Immature natural killer cell (primary cell): Measurements from ENCODE around the gene SHMT1. TPM values are rescaled to one million over a fixed set of nuclear protein-coding genes. Genes with fewer than 3 reads are reported as not detected.
"Not testable (repeated sequence)": the region's sequence is repeated elsewhere in the genome, so short reads cannot be mapped to it uniquely, and the experiment has no call there.

Source experiments
- DNase-seq, 3 donors: peaks; one replicate each; pipeline ENCODE4 v3.0.0; 2022; ENCODE audit warnings: mixed read lengths in 1 of 3
- H3K27ac Mint-ChIP-seq, 6 donors: one replicate each; pipeline ENCODE4 v1.8.0; 2020; ENCODE audit warnings: mixed read lengths in 6 of 6, mild to moderate bottlenecking in 5 of 6, inconsistent platforms in 4 of 6, moderate library complexity in 3 of 6
- H3K27me3 Mint-ChIP-seq, 3 donors: one replicate each; pipeline ENCODE4 v1.8.0; 2020 to 2021; ENCODE audit warnings: low read depth in 3 of 3, mild to moderate bottlenecking in 3 of 3, mixed read lengths in 3 of 3, moderate library complexity in 3 of 3, inconsistent platforms in 1 of 3
- H3K36me3 Mint-ChIP-seq, 3 donors: one replicate each; pipeline ENCODE4 v1.8.0; 2020; ENCODE audit warnings: mixed read lengths in 3 of 3, inconsistent platforms in 2 of 3, mild to moderate bottlenecking in 2 of 3
- H3K4me1 Mint-ChIP-seq, 2 donors: one replicate each; pipeline ENCODE4 v1.8.0; 2020; ENCODE audit warnings: inconsistent platforms in 2 of 2, mild to moderate bottlenecking in 2 of 2, mixed read lengths in 2 of 2, moderate library complexity in 1 of 2
- H3K4me3 Mint-ChIP-seq, 5 donors: one replicate each; pipeline ENCODE4 v1.8.0; 2020; ENCODE audit warnings: mild to moderate bottlenecking in 5 of 5, mixed read lengths in 5 of 5, inconsistent platforms in 3 of 5, moderate library complexity in 3 of 5
- H3K9me3 Mint-ChIP-seq, 6 donors: one replicate each; pipeline ENCODE4 v1.8.0; 2020; ENCODE audit warnings: mild to moderate bottlenecking in 6 of 6, mixed read lengths in 6 of 6, inconsistent platforms in 4 of 6, moderate library complexity in 3 of 6
- polyA plus RNA-seq, 3 donors: library from polyadenylated mRNA; unstranded; fragments of 300-500 nt; fragmentation: Illumina TruSeq; gene quantifications; one replicate each; pipeline ENCODE4 v1.2.3, GENCODE V29; 2021

SHMT1 gene
- polyA plus RNA-seq, 3 donors from 2014 or later, result 16.0 to 38.8 (median 29.1) TPM

GRCh38 chr17:18315562-18315922, 47.8 kb downstream of the SHMT1 start:
- no peak for DNase-seq
- H3K27me3 Mint-ChIP-seq, result peaks cover 0 to 9% (median 6%) of the 10 kb centered on the region in 3 donors
- peak overlapping the region; percentile 91 to 100 (median 96) for H3K27ac Mint-ChIP-seq
- H3K4me3 Mint-ChIP-seq, result peak overlapping the region; percentile 86 to 99 (median 91)
- H3K9me3 Mint-ChIP-seq, result no peaks in the 10 kb centered on the region
- H3K4me1 Mint-ChIP-seq, result peaks cover 83 to 88% of the 10 kb centered on the region in 2 donors
- peaks cover 0 to 14% (median 6%) of the 10 kb centered on the region in 3 donors for H3K36me3 Mint-ChIP-seq

GRCh38 chr17:18314731-18315561, 48.4 kb downstream of the SHMT1 start, which contains the start of the genes SMCR8 and TOP3A:
Gene SMCR8, plus strand, starts transcription at chr17:18315293. Its CDS starts 497 bp downstream, at chr17:18315790.
Gene TOP3A, minus strand, starts transcription at chr17:18314994. Its CDS starts 216 bp downstream, at chr17:18314778.
- Mint-ChIP-seq H3K36me3 (peaks cover 0 to 18% (median 6%) of the 10 kb centered on the region in 3 donors), H3K27ac (peak within 1 kb of the TSS; percentile 91 to 100 (median 96)), H3K9me3 (no peaks in the 10 kb centered on the region), H3K27me3 (peaks cover 0 to 9% (median 6%) of the 10 kb centered on the region in 3 donors), H3K4me3 (peak within 1 kb of the TSS; percentile 86 to 99 (median 91)), H3K4me1 (peaks cover 81 to 87% of the 10 kb centered on the region in 2 donors)
- DNase-seq, result peak; percentile 96

GRCh38 chr17:18314059-18314730, 49.2 kb downstream of the SHMT1 start:
- Mint-ChIP-seq H3K4me3 (peak overlapping the region; percentile 86 to 99 (median 91)), H3K27me3 (peaks cover 0 to 9% (median 6%) of the 10 kb centered on the region in 3 donors), H3K9me3 (no peaks in the 10 kb centered on the region), H3K4me1 (peaks cover 73 to 80% of the 10 kb centered on the region in 2 donors), H3K27ac (peak overlapping the region; percentile 91 to 100 (median 96)), H3K36me3 (peaks cover 0 to 14% (median 6%) of the 10 kb centered on the region in 3 donors)
- DNase-seq, result peak in 1 of 3 donors; percentile 13

GRCh38 chr17:18309202-18309601, 54.1 kb downstream of the SHMT1 start:
- Mint-ChIP-seq H3K36me3 (peaks cover 4 to 15% (median 10%) of the 10 kb centered on the region in 3 donors), H3K4me3 (no peak overlapping the region), H3K27me3 (peaks cover 0 to 2% (median 0%) of the 10 kb centered on the region in 3 donors), H3K4me1 (peaks cover 28 to 36% of the 10 kb centered on the region in 2 donors), H3K27ac (no peak overlapping the region), H3K9me3 (no peaks in the 10 kb centered on the region)
- no peak for DNase-seq

GRCh38 chr17:18303206-18303605, 60.1 kb downstream of the SHMT1 start:
- H3K27me3 Mint-ChIP-seq, H3K27ac Mint-ChIP-seq, H3K9me3 Mint-ChIP-seq, H3K4me1 Mint-ChIP-seq, DNase-seq, H3K4me3 Mint-ChIP-seq: not testable (repeated sequence)
- H3K36me3 Mint-ChIP-seq, result peaks cover 10 to 34% (median 21%) of the 10 kb centered on the region in 3 donors

- Mint-ChIP-seq H3K4me1 (no peaks in the 10 kb centered on the region), H3K9me3 (no peaks in the 10 kb centered on the region), H3K4me3 (no peak overlapping the region), H3K27me3 (peaks cover 0 to 2% (median 0%) of the 10 kb centered on the region in 3 donors), H3K36me3 (peaks cover 8 to 34% (median 18%) of the 10 kb centered on the region in 3 donors), H3K27ac (no peak overlapping the region)
- DNase-seq, result no peak
Measured at GRCh38 chr17:18300725-18301480, 62.4 kb downstream of the SHMT1 start.

- DNase-seq, H3K4me1 Mint-ChIP-seq, H3K27me3 Mint-ChIP-seq, H3K9me3 Mint-ChIP-seq, H3K4me3 Mint-ChIP-seq, H3K27ac Mint-ChIP-seq: not testable (repeated sequence)
- peaks cover 5 to 31% (median 18%) of the 10 kb centered on the region in 3 donors for H3K36me3 Mint-ChIP-seq
Measured at GRCh38 chr17:18298061-18298460, 65.3 kb downstream of the SHMT1 start.

- no peak for DNase-seq
- Mint-ChIP-seq H3K9me3 (no peaks in the 10 kb centered on the region), H3K36me3 (peaks cover 5 to 26% (median 7%) of the 10 kb centered on the region in 3 donors), H3K27ac (peak overlapping the region in 1 of 6 donors; percentile 61), H3K4me1 (no peaks in the 10 kb centered on the region), H3K4me3 (no peak overlapping the region), H3K27me3 (no peaks in the 10 kb centered on the region)
Measured at GRCh38 chr17:18291718-18292540, 71.4 kb downstream of the SHMT1 start.

GRCh38 chr17:18285296-18285695, 78.1 kb downstream of the SHMT1 start:
- no peak for DNase-seq
- peak overlapping the region in 1 of 6 donors; percentile 28 for H3K27ac Mint-ChIP-seq
- H3K9me3 Mint-ChIP-seq, result no peaks in the 10 kb centered on the region
- H3K36me3 Mint-ChIP-seq, result peaks cover 14 to 38% (median 15%) of the 10 kb centered on the region in 3 donors
- no peaks in the 10 kb centered on the region for H3K4me1 Mint-ChIP-seq
- peaks cover 0 to 2% (median 0%) of the 10 kb centered on the region in 3 donors for H3K27me3 Mint-ChIP-seq
- H3K4me3 Mint-ChIP-seq, result no peak overlapping the region

- peaks cover 0 to 2% (median 0%) of the 10 kb centered on the region in 3 donors for H3K27me3 Mint-ChIP-seq
- H3K4me3 Mint-ChIP-seq, result no peak overlapping the region
- H3K4me1 Mint-ChIP-seq, result no peaks in the 10 kb centered on the region
- DNase-seq, result no peak
- H3K27ac Mint-ChIP-seq, result no peak overlapping the region
- no peaks in the 10 kb centered on the region for H3K9me3 Mint-ChIP-seq
- peaks cover 10 to 29% (median 10%) of the 10 kb centered on the region in 3 donors for H3K36me3 Mint-ChIP-seq
Measured at GRCh38 chr17:18281788-18282187, 81.6 kb downstream of the SHMT1 start.

- H3K4me3 Mint-ChIP-seq, result no peak overlapping the region
- H3K9me3 Mint-ChIP-seq, result no peaks in the 10 kb centered on the region
- DNase-seq, result no peak
- no peaks in the 10 kb centered on the region for H3K4me1 Mint-ChIP-seq
- H3K36me3 Mint-ChIP-seq, result peaks cover 10 to 33% (median 10%) of the 10 kb centered on the region in 3 donors
- H3K27me3 Mint-ChIP-seq, result peaks cover 0 to 2% (median 0%) of the 10 kb centered on the region in 3 donors
- no peak overlapping the region for H3K27ac Mint-ChIP-seq
Measured at GRCh38 chr17:18280766-18281371, 82.5 kb downstream of the SHMT1 start.

- H3K36me3 Mint-ChIP-seq, result peaks cover 10 to 29% (median 10%) of the 10 kb centered on the region in 3 donors
- peaks cover 0 to 2% (median 0%) of the 10 kb centered on the region in 3 donors for H3K27me3 Mint-ChIP-seq
- no peaks in the 10 kb centered on the region for H3K4me1 Mint-ChIP-seq
Measured at GRCh38 chr17:18280249-18280648, 83.1 kb downstream of the SHMT1 start.

More at GRCh38 chr17:18280249-18280648, 83.1 kb downstream of the SHMT1 start:
- H3K9me3 Mint-ChIP-seq, result no peaks in the 10 kb centered on the region
- no peak overlapping the region for H3K4me3 Mint-ChIP-seq
- no peak overlapping the region for H3K27ac Mint-ChIP-seq
- no peak for DNase-seq
